SJSA1 (cell line): ENCODE data around the gene NF2. TPM values are rescaled to one million over a fixed set of nuclear protein-coding genes. Genes with fewer than 3 reads are reported as not detected.

Experiments
- DNase-seq, 2 experiments: peaks; one replicate each; pipeline ENCODE4 v3.0.0-alpha.2; 2015 to 2020; ENCODE audit warnings: low spot score in 2 of 2, low read depth in 1 of 2
- H3K27ac ChIP-seq: fragments of 250-450 bp; sonication (Bioruptor Pico); 2 replicates; pipeline ENCODE4 v1.5.1; 2020; ENCODE audit warnings: mild to moderate bottlenecking, moderate library complexity
- H3K27me3 ChIP-seq: fragments of 250-450 bp; sonication (Bioruptor Pico); replicated peaks from 2 replicates; pipeline ENCODE4 v1.5.1; 2020; ENCODE audit warnings: mild to moderate bottlenecking, moderate library complexity
- H3K36me3 ChIP-seq: fragments of 250-450 bp; sonication (Bioruptor Pico); 2 replicates; pipeline ENCODE4 v1.5.1; 2020; ENCODE audit warnings: mild to moderate bottlenecking
- H3K4me1 ChIP-seq: fragments of 250-450 bp; sonication (Bioruptor Pico); replicated peaks from 2 replicates; pipeline ENCODE4 v1.6.1; 2021; ENCODE audit warnings: mild to moderate bottlenecking
- H3K4me3 ChIP-seq: fragments of 250-450 bp; sonication (Bioruptor Pico); 2 replicates; pipeline ENCODE4 v1.5.1; 2020; ENCODE audit warnings: mild to moderate bottlenecking
- H3K9me3 ChIP-seq: fragments of 250-450 bp; sonication (Bioruptor Pico); replicated peaks from 2 replicates; pipeline ENCODE4 v1.5.1; 2020; ENCODE audit warnings: mild to moderate bottlenecking
- total RNA-seq: library from RNA; depleted of rRNA; stranded (reverse); fragments of >200 nt; shearing (Covaris generic); gene quantifications from 2 replicates; pipeline ENCODE4 v1.2.3, GENCODE V29; 2014

The NF2 gene
- total RNA-seq, 1 experiment from 2014 or later = 151 TPM

DNA sequence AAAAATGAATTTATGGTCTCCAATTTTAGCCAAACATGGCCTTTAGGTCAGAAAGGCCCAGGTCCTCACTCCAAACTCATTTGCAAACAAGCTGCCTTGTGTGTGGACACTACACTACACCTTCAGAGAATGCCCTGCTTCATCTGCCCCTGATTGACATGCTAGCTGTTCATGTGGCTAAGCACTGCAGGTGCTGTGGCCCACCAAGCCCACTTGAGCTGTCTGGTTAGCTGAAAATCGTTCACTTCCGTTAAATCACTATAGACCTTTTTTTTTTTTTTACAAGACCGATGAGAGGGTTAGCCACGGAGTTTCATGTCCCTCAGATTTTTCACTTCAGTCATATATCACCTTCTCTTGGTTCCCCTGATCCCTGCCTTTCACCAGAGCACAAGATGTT lies 39.3 kb downstream of the NF2 start:
- no peak overlapping the region for H3K4me3 ChIP-seq
- H3K4me1 ChIP-seq = no peaks in the 10 kb centered on the region
- peaks cover 68% of the 10 kb centered on the region for H3K36me3 ChIP-seq
- H3K27ac ChIP-seq = no peak overlapping the region
- H3K9me3 ChIP-seq = no peaks in the 10 kb centered on the region
- no peaks in the 10 kb centered on the region for H3K27me3 ChIP-seq
- DNase-seq = no peak

DNA sequence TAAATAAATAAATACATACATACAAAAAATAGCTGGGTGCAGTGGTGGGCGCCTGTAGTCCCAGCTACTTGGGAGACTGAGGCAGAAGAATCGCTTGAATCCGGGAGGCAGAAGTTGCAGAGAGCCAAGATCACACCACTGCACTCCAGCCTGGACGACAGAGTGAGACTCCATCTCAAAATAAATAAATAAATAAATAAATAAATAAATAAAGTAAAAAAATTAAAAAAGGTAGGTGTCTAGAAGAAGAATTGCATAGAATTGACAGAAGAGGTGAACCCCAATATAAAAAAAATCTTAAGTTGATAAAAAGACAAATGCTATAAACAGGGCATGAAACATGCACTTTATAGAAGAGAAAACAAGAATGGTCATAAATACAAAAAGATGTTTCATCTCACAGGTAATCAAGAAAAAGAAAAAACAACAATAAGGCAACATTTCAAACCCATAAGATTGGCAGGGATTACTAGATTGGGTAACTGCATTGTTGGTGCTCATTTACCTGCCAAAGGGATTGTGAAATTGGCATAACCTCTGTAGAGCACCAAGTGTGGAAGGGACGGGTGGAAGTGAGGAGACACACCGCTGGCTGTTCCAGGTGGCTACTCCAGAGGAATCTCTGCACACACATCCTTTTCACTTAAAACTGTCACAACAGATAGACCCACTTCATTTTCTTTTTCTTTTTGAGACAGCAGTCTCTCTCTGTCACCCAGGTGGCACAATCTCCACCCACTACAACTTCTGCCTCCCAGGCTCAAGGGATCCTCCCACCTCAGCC lies 44.7 kb downstream of the NF2 start:
- peaks cover 53% of the 10 kb centered on the region for H3K36me3 ChIP-seq
- H3K9me3 ChIP-seq = no peaks in the 10 kb centered on the region
- no peak overlapping the region for H3K4me3 ChIP-seq
- H3K27me3 ChIP-seq = no peaks in the 10 kb centered on the region
- no peak overlapping the region for H3K27ac ChIP-seq
- DNase-seq = no peak
- H3K4me1 ChIP-seq = no peaks in the 10 kb centered on the region

DNA sequence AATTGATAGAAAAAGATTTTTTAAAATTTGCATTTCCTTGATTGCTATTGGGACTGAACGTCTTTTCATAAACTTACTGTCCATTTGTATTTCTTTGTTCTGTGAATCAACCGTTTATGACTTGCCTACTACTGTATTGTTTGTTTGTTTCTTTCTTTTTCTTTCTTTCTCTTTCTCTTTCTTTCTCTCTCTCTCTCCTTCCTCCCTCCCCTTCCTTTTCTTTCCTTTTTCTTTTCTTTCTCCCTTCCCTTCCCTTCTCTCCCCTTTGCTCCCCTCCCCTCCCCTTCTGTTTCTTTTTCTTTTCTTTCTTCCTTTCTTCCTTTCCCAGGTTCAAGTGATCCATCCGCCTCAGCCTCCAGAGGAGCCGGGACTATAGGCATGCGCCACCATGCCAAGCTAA lies 46.9 kb downstream of the NF2 start:
- H3K36me3 ChIP-seq = peaks cover 64% of the 10 kb centered on the region
- no peak overlapping the region for H3K4me3 ChIP-seq
- no peaks in the 10 kb centered on the region for H3K4me1 ChIP-seq
- no peak overlapping the region for H3K27ac ChIP-seq
- no peaks in the 10 kb centered on the region for H3K9me3 ChIP-seq
- no peaks in the 10 kb centered on the region for H3K27me3 ChIP-seq
- DNase-seq = no peak

DNA sequence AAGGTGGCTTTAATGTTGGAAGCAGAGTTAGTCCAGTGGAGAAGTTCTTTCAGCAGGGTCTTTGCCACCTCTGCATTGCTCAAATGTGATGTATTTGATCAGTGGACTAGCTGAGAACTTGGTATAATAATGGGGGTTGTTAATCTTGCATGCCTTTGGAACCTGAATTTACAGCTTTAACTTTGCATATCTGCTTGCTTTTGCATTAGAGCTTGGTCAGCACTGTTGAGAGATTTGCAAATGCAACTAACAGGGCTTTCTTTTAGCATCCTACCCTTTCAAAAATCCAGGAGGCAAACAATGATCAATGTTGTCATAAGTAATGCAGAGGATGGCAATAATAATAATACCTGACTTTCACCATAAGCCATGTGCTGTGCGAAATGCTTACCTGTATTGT lies 48.2 kb downstream of the NF2 start:
- Histone ChIP-seq H3K27ac (no peak overlapping the region), H3K27me3 (no peaks in the 10 kb centered on the region), H3K4me1 (no peaks in the 10 kb centered on the region), H3K9me3 (no peaks in the 10 kb centered on the region), H3K36me3 (peaks cover 54% of the 10 kb centered on the region), H3K4me3 (no peak overlapping the region)
- DNase-seq = no peak

DNA sequence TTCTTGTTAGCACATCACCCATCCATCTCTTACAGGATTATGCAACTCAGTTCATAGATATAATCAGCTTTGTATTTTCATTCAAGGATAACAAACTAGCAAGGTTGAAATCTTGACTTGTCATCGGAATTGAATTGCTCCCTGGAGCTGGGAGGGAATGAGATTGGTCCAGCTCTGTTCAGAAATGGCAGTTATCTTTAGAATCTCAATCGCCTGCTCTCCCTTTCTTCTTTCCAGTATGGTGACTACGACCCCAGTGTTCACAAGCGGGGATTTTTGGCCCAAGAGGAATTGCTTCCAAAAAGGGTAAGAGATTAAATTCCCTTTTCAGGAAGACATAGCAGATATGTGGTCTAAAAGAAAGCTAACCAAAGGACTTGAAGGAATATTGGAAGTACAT lies 51.0 kb downstream of the NF2 start:
- Histone ChIP-seq H3K4me1 (no peaks in the 10 kb centered on the region), H3K4me3 (no peak overlapping the region), H3K9me3 (no peaks in the 10 kb centered on the region), H3K27ac (no peak overlapping the region), H3K27me3 (no peaks in the 10 kb centered on the region), H3K36me3 (peaks cover 57% of the 10 kb centered on the region)
- DNase-seq = no peak

DNA sequence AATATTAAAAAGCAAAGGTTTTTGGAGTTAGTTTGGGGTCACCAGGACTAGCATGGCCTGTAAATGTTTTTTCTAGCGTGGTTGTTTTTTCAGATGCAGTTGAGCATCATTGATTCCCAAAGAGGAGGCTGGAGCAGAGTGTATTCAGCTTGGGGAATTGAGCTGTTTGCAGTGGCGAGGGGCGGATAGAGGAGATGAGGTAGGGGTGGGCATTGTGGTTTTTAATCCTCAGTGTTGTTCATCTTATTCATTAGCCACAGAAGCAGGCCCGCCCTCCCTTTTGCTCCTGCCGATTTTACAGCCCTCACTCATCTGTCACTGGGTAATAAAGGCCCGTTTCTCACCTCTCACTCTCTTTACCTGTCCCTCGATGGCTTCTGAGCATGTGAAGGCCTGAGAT lies 51.4 kb downstream of the NF2 start:
- H3K4me1 ChIP-seq = no peaks in the 10 kb centered on the region
- no peak for DNase-seq
- no peak overlapping the region for H3K4me3 ChIP-seq
- H3K27ac ChIP-seq = no peak overlapping the region
- H3K36me3 ChIP-seq = peaks cover 61% of the 10 kb centered on the region
- H3K27me3 ChIP-seq = no peaks in the 10 kb centered on the region
- no peaks in the 10 kb centered on the region for H3K9me3 ChIP-seq

DNA sequence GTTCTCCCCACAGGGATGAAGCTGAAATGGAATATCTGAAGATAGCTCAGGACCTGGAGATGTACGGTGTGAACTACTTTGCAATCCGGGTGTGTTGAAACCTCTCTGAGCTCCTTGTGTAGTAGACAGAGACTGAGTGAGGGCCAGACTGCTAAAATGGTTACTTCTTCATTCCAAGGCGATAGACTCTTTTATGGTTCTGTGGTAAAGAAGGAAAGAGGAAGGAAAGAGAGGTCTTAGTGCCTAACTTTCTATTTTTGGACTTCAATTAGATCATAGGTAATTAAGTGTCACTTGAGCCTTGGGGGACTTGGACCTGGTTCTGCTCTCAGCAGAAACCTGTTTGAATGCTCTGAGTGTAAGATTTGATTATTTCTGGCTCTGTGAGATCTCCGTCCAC lies 54.7 kb downstream of the NF2 start:
- DNase-seq = no peak
- Histone ChIP-seq H3K36me3 (peaks cover 77% of the 10 kb centered on the region), H3K27me3 (no peaks in the 10 kb centered on the region), H3K4me3 (no peak overlapping the region), H3K9me3 (no peaks in the 10 kb centered on the region), H3K27ac (no peak overlapping the region), H3K4me1 (no peaks in the 10 kb centered on the region)

DNA sequence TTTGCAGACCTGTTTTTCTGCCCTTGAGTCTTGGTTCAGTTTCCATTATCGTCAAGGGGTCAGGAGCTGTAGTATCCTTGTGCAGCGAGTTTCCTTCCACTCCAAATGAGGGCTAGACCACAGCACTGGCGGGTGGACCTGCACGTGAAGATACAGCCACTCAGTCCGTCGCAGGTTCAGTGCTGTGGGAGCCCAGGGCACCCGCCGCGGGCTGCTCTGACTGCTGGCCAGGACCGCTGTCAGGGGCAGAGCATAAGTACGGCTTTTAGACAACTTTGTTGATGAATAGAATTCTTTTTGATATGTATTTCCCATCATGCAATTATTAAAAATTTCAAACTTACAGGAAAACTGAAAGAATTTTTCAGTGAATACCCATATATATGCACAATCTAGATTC lies 56.6 kb downstream of the NF2 start:
- Histone ChIP-seq H3K4me3 (no peak overlapping the region), H3K36me3 (peaks cover 80% of the 10 kb centered on the region), H3K27me3 (no peaks in the 10 kb centered on the region), H3K4me1 (no peaks in the 10 kb centered on the region), H3K9me3 (no peaks in the 10 kb centered on the region), H3K27ac (no peak overlapping the region)
- DNase-seq = no peak

DNA sequence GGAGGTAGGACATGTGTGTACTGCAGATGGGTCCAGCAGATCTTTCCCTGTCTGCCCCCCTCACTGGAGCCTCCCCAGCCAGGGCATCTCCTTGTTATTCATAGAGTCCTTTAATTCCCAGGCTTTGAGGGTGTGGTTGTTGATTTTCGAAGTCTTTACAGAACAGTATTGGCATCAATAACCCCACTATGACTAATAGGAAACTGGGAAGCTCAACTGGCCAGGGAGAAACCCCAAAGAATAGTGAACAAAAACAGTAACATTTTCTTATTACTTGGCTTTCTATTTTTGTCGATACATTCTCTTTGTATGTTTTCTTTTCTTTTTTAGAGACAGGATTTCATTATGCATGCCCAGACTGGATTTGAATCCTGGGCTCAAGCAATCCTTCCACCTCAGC lies 57.9 kb downstream of the NF2 start:
- H3K27me3 ChIP-seq = no peaks in the 10 kb centered on the region
- DNase-seq = no peak
- no peak overlapping the region for H3K27ac ChIP-seq
- no peak overlapping the region for H3K4me3 ChIP-seq
- no peaks in the 10 kb centered on the region for H3K4me1 ChIP-seq
- H3K36me3 ChIP-seq = peaks cover 89% of the 10 kb centered on the region
- H3K9me3 ChIP-seq = no peaks in the 10 kb centered on the region

DNA sequence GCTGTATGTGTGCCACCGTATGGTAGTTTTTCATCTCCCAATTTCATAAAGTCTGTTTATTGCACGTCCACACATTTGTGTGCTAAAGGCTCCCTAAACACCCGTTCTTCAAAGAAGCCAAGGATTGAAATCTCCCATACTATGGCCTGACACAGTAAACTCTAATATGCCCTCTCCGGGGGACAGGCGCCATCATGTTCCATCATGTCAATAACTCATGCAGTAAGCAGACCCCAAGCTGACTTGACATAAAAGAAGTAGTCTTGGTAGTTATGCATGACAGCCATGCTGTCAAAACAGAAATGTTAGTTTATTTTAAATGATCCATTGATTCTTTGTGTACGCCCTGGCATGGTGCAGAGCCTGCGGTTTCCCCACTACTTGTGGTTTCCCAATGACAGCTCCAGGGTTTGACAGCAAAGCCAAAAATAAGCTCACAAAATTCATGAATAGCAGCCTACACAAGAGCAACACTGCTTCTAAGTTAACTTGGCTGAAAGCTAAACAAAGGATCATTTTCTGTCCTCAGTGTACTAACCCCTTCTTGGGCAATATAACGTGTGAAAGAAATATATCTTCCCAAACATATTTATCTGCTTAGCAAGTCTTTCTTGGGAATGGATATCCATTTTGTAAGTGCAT lies 59.9 kb downstream of the NF2 start:
- Histone ChIP-seq H3K27ac (no peak overlapping the region), H3K4me3 (no peak overlapping the region), H3K4me1 (no peaks in the 10 kb centered on the region), H3K27me3 (no peaks in the 10 kb centered on the region), H3K36me3 (peaks cover 92% of the 10 kb centered on the region), H3K9me3 (no peaks in the 10 kb centered on the region)
- DNase-seq = no peak

DNA sequence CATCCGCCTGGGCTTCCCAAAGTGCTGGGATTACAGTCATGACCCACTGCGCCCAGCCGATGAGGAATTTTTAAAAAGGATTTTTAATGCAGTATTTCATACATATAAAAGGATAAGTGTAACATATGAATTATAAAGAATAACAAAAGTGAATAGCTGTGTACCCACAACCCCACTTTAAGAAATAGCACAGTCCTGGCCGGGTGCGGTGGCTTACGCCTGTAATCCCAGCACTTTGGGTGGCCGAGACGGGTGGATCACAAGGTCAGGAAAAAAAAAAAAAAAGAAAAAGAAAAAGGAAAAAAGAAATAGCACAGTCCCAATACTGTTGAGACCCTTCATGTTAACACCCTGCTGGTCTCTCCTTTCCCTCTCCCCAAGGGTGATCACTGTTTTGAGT lies 62.1 kb downstream of the NF2 start:
- H3K27ac ChIP-seq = no peak overlapping the region
- H3K9me3 ChIP-seq = no peaks in the 10 kb centered on the region
- no peaks in the 10 kb centered on the region for H3K27me3 ChIP-seq
- H3K36me3 ChIP-seq = peaks cover 96% of the 10 kb centered on the region
- no peak overlapping the region for H3K4me3 ChIP-seq
- no peaks in the 10 kb centered on the region for H3K4me1 ChIP-seq
- no peak for DNase-seq

DNA sequence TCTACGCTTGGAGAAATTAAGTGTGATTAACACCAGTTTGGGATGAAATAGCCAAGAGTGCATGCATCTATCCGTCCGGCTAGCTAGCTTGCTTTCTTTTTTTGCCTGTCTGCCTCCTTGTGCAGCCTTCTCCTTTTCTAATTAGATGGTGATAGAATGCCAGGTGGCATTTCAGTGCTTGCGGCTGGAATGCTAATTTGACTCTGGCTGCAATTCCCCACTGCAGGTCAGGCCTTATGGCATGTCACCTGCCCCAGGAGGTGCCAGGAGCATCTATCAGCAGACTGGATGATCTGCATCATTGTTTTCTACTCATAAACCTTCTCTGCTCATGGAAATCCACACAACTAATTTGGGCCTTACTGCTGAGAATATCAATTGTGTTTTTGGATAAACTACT lies 65.2 kb downstream of the NF2 start:
- peaks cover 96% of the 10 kb centered on the region for H3K36me3 ChIP-seq
- H3K27me3 ChIP-seq = no peaks in the 10 kb centered on the region
- H3K4me1 ChIP-seq = no peaks in the 10 kb centered on the region
- H3K4me3 ChIP-seq = no peak overlapping the region
- DNase-seq = no peak
- H3K9me3 ChIP-seq = no peaks in the 10 kb centered on the region
- no peak overlapping the region for H3K27ac ChIP-seq

DNA sequence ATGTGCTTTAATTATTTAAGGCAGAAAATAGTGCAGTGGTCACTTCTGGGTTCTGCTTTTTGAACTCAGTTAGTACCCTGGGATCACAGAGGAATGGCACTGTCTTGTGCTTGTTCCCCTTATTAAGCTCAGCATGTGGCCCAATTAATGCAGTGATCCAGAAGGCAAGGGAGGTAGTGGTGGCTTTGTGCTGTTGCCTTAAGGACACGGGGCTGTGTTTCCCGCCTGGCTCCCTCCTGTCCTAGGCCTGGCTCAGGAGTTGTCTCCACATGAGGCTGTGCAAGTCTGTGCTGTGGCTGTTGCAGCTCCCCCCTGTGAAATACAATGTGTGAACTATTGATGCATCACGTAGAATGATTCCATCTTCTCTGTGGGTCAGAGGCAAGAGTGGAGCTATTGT lies 67.2 kb downstream of the NF2 start:
- Histone ChIP-seq H3K36me3 (peaks cover 98% of the 10 kb centered on the region), H3K4me1 (no peaks in the 10 kb centered on the region), H3K27me3 (no peaks in the 10 kb centered on the region), H3K4me3 (no peak overlapping the region), H3K27ac (no peak overlapping the region), H3K9me3 (no peaks in the 10 kb centered on the region)
- no peak for DNase-seq

DNA sequence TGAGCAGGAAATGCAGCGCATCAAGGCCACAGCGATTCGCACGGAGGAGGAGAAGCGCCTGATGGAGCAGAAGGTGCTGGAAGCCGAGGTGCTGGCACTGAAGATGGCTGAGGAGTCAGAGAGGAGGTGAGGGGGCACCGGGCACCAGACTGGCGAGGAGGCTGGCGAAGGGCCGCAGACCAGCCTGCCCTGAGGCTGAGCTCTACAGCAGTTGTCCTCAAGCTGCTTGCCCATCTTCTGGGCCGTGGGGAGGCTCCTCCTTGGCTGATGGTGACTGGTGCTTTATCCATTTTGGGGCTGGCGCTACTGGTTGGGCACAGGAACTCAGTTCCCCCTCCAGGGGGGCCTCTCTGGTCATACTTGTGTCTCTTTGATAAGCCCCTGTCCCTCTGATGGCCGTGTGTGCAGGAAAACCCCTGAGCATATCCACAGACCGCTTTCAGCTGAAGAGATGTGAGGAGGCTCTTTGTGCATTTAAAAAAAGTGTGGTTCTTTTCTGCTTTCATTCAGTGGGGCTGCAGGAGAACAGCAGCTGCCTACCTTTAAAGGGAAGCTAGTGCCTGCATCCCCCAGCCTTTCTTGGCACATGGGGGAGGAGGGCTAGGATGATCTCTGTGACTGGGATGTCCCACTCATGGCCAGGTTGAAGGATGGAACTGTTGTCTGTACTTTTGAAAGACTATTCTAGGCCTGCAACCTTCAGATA lies 70.1 kb downstream of the NF2 start:
- no peak for DNase-seq
- peaks cover 98% of the 10 kb centered on the region for H3K36me3 ChIP-seq
- H3K9me3 ChIP-seq = no peaks in the 10 kb centered on the region
- H3K27me3 ChIP-seq = no peaks in the 10 kb centered on the region
- no peaks in the 10 kb centered on the region; the same call in 1 of the 2 replicates for H3K4me1 ChIP-seq
- no peak overlapping the region for H3K27ac ChIP-seq
- no peak overlapping the region for H3K4me3 ChIP-seq
